ENCODE measurements around the gene TMEM135.
"Not testable (repeated sequence)": the region's sequence is repeated elsewhere in the genome, so short reads cannot be mapped to it uniquely, and the experiment has no call there.

TMEM135 gene

DNA sequence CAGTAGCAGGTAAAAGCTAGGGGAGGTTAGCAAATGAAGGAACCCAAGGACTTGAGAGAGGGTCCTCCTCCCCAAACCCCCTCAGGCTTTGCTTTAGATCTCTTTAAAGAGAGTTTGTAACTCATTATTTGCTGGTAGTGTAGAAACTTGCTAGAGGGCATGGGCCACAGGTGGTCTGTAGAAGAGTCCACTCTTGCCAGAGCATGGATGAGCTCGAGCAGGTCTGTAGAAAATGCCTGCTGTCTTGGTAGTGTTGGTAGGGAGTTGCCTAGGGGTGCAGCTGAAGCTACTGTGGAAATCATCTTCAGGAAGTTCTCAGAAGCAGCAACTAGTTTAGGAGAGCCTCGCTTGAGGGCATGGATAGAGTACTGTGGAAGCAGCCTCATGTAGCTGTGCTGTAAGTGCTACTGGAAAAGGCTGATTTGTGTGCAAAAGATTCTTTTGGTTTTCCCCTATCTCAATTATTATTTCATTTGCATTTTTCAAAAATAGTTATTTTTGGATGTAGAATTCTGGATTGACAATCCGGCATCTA, 104.3 kb downstream of the TMEM135 start:
- DNase-seq (ENCODE audit: low read depth), result no peak

GRCh38 chr11:87142594-87142993, 104.9 kb downstream of the TMEM135 start:
- no peak for DNase-seq (ENCODE audit: low read depth)

DNA sequence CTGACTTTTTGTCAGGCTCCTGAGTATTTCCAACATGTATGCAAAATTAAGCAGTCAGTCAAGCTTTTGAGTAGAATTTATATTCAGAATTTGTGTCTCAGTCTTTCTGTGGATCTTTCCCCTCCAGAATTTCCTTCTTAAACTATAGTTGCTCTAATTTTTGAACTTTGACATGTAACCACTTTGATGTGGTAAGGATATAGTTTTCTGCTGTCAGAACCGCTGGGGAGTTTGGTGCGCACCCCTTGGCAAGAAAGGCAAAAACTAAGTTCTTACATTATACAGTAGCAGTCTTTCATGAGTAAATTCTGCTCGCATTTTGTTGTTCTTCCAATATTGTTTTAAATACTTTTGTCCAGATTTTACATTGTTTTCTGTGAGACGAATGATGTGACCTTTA, 105.9 kb downstream of the TMEM135 start:
- no peak for DNase-seq (ENCODE audit: low read depth)

GRCh38 chr11:87144252-87144651, 106.5 kb downstream of the TMEM135 start:
- no peak for DNase-seq (ENCODE audit: low read depth)

DNA sequence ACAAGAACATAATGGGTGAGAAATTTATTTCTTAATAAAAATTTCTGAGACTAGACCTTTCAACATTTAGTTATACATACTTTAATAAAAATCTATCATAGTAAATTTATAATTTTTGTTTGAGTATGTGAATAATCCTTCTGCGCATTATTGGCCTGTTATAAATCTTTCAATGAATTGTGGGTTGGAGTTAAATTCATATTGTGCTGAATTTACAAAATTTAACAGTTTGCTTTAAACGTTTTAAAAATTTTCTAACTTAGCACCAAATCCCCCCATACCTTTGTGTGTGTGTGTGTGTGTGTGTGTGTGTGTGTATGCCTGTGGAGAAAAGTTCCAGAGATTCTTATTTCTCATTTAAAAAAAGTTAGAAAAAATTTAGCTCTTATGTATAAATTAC, 111.0 kb downstream of the TMEM135 start:
- no peak for DNase-seq (ENCODE audit: low read depth)

- not testable (repeated sequence) for DNase-seq (ENCODE audit: low read depth)
Measured at GRCh38 chr11:87149782-87150181, 112.0 kb downstream of the TMEM135 start.

GRCh38 chr11:87150936-87151335, 113.2 kb downstream of the TMEM135 start:
- no peak for DNase-seq (ENCODE audit: low read depth)

GRCh38 chr11:87154246-87154645, 116.5 kb downstream of the TMEM135 start:
- no peak for DNase-seq (ENCODE audit: low read depth)

DNA sequence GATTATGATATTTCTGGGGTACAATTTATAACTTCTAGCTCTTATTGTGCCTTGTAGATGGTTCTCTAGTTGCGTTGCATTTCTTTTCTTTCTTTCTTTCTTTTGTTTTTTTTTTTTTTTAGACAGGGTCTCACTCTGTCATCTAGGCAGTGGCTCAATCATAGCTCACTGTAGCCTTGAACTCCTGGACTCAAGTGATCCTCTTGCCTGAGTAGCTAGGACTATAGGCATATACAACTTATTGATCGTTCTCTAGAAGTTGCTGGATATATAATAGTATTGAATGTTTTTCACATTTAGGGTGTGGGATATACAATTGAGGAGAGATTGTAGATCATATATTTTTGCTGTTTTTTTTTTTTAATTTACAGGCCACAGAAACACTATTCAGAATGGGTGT, 119.2 kb downstream of the TMEM135 start:
- no peak for DNase-seq (ENCODE audit: low read depth)

- not testable (repeated sequence) for DNase-seq (ENCODE audit: low read depth)
Measured at GRCh38 chr11:87169076-87169475, 131.3 kb downstream of the TMEM135 start.

DNA sequence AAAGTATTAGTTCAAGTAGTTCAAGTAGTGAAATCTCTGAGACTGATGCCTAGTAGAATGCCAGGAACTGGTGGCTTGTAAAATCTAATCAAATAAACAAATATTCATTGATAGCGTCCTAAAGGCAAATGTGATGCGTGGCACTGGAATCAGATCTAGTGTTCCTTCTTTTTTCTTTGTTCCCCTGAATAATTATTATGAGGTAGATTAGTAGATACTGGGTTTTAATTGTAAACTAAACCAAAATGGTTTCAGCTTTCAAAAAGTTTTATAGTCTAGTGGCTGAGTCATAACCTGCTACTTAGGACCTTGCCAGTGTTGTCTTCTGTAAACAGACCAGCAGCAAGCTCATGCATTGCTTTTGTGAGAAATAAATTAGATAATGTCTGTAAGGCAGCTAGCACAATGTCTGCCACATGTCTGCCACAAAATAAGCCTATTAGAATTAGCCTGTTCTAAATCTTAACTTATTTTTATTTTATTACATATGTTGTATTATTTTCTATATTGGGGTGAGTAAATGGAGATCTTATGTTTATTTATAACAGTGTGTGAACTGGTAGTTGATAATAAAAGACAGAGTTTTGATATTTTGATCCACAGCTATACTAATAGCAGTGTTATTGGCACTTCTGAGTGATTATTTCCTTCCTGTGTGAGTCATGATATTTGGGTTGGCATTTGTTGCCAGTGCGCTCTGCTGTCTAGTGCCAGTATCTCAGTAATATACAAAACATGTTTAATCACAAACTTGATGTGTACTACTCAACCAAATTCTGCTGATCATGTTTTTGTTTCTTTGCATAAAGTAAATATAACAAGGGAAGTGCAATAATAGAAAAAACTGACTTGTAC, 135.7 kb downstream of the TMEM135 start:
- no peak for DNase-seq (ENCODE audit: low read depth)

- no peak for DNase-seq (ENCODE audit: low read depth)
Measured at GRCh38 chr11:87174870-87175269, 137.1 kb downstream of the TMEM135 start.

- no peak for DNase-seq (ENCODE audit: low read depth)
Measured at GRCh38 chr11:87176044-87176443, 138.3 kb downstream of the TMEM135 start.

DNA sequence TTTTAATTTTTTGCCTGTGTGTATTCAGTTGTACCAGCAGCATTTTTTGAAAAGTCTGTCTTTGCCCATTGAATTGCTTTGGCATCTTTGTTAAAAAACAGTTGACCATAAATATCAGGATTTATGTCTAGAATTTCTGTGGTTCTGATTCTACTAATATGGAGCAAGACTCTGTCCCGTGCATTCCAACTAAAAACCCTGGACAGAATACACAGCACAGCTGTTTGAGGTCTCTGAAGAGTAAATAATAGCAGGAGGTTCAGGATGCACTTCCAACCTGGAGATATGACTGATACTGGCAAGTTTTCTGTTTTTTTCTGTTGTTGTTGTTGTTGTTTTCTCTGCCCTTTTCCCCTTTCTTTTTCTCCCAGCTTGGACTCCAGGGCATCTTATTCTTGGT, 141.9 kb downstream of the TMEM135 start:
- no peak for DNase-seq (ENCODE audit: low read depth)

GRCh38 chr11:87180742-87181141, 143.0 kb downstream of the TMEM135 start:
- DNase-seq (ENCODE audit: low read depth), result no peak

- no peak for DNase-seq (ENCODE audit: low read depth)
Measured at GRCh38 chr11:87181143-87181542, 143.4 kb downstream of the TMEM135 start.

GRCh38 chr11:87185228-87185627, 147.5 kb downstream of the TMEM135 start:
- no peak for DNase-seq (ENCODE audit: low read depth)

- DNase-seq (ENCODE audit: low read depth), result no peak
Measured at GRCh38 chr11:87187076-87187475, 149.3 kb downstream of the TMEM135 start.

- DNase-seq (ENCODE audit: low read depth), result no peak
Measured at GRCh38 chr11:87187930-87188329, 150.2 kb downstream of the TMEM135 start.

GRCh38 chr11:87188396-87188795, 150.7 kb downstream of the TMEM135 start:
- not testable (repeated sequence) for DNase-seq (ENCODE audit: low read depth)

- DNase-seq (ENCODE audit: low read depth), result not testable (repeated sequence)
Measured at GRCh38 chr11:87188921-87189320, 151.2 kb downstream of the TMEM135 start.

DNA sequence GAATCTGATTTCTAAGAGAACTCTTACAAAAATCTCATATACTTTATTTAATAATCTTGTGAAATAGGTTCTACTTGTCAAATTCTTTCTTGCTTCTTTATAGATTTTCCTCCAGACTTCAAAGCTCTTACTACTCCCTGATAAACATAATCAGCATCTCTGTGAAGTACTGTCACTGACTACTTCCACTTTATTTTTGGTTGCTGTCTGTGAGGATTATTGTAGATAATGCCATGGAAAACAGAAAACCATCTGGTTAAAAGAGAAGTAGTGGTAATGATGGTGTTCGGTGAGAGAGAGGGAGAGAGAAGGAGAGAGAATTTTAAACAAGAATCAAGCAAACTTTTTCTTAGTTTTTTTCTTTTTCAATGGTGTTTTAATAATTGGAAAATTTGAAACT, 152.3 kb downstream of the TMEM135 start:
- DNase-seq (ENCODE audit: low read depth), result no peak

GRCh38 chr11:87193756-87194470, 156.2 kb downstream of the TMEM135 start:
- no peak for DNase-seq (ENCODE audit: low read depth)
